Thyroid gland (tissue), 4 donors: ENCODE measurements around the gene GDNF. TPM values are rescaled to one million over a fixed set of nuclear protein-coding genes. Genes with fewer than 3 reads are reported as not detected.

ENCODE experiments used
- DNase-seq, 2 donors: peaks; one replicate each; pipeline ENCODE4 v3.0.0-alpha.2; 2019
- H3K27ac ChIP-seq, 3 donors: fragments of 200-600 bp; sonication (generic); 1 replicate in 2 of 3; 2 replicates in 1 of 3; pipeline ENCODE4 v1.5.1; 2016 to 2019; ENCODE audit warnings: mild to moderate bottlenecking in 1 of 3, moderate library complexity in 1 of 3
- H3K27me3 ChIP-seq: fragments of 200-600 bp; sonication (generic); one replicate; pipeline ENCODE4 v1.5.1; 2019
- H3K36me3 ChIP-seq, 2 donors: fragments of 200-600 bp; sonication (generic); one replicate each; pipeline ENCODE4 v1.5.1; 2016 to 2019
- H3K4me1 ChIP-seq, 2 donors: fragments of 200-600 bp; sonication (generic); one replicate each; pipeline ENCODE4 v1.5.1; 2017 to 2019
- H3K4me3 ChIP-seq, 3 donors: fragments of 200-600 bp; sonication (generic); replicated peaks in 1 of 3; 1 replicate in 2 of 3; 2 replicates in 1 of 3; pipeline ENCODE4 v1.5.1; 2016; ENCODE audit warnings: mild to moderate bottlenecking in 1 of 3
- H3K9me3 ChIP-seq: fragments of 200-600 bp; sonication (generic); one replicate; pipeline ENCODE4 v1.5.1; 2017
- POLR2A ChIP-seq, 2 donors: fragments of 450-650 bp; IDR thresholded peaks; one replicate each; pipeline ENCODE4 v1.6.1; 2017; ENCODE audit warnings: antibody characterized with exemption in 2 of 2, mild to moderate bottlenecking in 2 of 2, moderate library complexity in 1 of 2
- WGBS, 2 donors: methylation state at CpG; one replicate each; pipeline ENCODE4 v1.1.5; 2017; 5-methylcytosine and 5-hydroxymethylcytosine counted together
- intact Hi-C: fragments of 100-400 bp; cut with DNase I; formaldehyde crosslinking; loops from one replicate; pipeline ENCODE4 v1.15.1; 2023
- total RNA-seq, 4 donors: library from RNA; depleted of rRNA; stranded (reverse); fragments of >200 nt; gene quantifications; one replicate each; pipeline ENCODE4 v1.2.3, GENCODE V29; 2016
- TF ChIP-seq, protein P1 (sequence below), 6 experiments: fragments of 200-600 bp in 3 of 6; fragments of 450-650 bp in 3 of 6; sonication (generic) in 3 of 6; IDR thresholded peaks; one replicate each; pipeline ENCODE4 v1.5.1; 2016 to 2019; ENCODE audit warnings: antibody characterized with exemption in 6 of 6, mild to moderate bottlenecking in 2 of 6, inconsistent platforms in 1 of 6, moderate library complexity in 1 of 6

The GDNF gene
- total RNA-seq, 4 donors from 2014 or later = not detected

- Histone ChIP-seq H3K9me3 (no peaks in the 10 kb centered on the region), H3K4me1 (no peaks in the 10 kb centered on the region), H3K27ac (no peak overlapping the region), H3K4me3 (no peak overlapping the region), H3K27me3 (no peaks in the 10 kb centered on the region), H3K36me3 (no peaks in the 10 kb centered on the region)
- intact Hi-C loops = no loop called here
- DNase-seq = no peak
- no peak for TF ChIP-seq POLR2A (IDR thresholded peaks at IDR 0.05)
- TF ChIP-seq, protein P1, sequence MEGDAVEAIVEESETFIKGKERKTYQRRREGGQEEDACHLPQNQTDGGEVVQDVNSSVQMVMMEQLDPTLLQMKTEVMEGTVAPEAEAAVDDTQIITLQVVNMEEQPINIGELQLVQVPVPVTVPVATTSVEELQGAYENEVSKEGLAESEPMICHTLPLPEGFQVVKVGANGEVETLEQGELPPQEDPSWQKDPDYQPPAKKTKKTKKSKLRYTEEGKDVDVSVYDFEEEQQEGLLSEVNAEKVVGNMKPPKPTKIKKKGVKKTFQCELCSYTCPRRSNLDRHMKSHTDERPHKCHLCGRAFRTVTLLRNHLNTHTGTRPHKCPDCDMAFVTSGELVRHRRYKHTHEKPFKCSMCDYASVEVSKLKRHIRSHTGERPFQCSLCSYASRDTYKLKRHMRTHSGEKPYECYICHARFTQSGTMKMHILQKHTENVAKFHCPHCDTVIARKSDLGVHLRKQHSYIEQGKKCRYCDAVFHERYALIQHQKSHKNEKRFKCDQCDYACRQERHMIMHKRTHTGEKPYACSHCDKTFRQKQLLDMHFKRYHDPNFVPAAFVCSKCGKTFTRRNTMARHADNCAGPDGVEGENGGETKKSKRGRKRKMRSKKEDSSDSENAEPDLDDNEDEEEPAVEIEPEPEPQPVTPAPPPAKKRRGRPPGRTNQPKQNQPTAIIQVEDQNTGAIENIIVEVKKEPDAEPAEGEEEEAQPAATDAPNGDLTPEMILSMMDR (IDR thresholded peaks at IDR 0.05) = no peak
- WGBS, 2 donors = 39 to 54% methylated on average over 3 of the region's 3 CpGs
Measured at GRCh38 chr5:37847978-37848425, 8.2 kb upstream of the GDNF start.

DNA sequence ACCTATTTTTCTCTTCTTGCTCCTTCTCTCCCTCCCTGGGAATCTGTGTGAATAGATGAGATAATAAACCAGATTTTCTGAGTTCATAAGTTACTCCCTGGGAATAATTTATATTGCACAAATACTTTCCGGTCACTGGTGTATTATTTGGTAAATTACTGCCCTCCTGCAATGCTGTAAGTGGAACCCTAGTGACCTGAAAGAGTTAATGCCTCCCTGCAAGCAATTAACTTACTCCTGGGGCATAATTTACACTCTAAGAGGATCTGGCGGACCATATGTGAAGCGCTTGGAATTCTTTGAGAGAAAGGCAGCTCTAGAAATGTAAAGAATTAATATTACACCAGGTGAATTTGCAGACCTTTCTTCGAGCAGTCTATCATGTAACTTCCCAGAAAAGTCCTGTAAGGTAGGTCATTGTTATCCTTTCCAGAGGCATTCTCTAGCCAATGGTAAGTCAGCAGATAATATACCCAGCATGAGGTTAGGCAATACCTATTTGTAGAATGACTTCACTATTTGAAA, 7.0 kb upstream of the GDNF start:
- Histone ChIP-seq H3K4me1 (no peaks in the 10 kb centered on the region), H3K27me3 (no peaks in the 10 kb centered on the region), H3K4me3 (no peak overlapping the region), H3K36me3 (no peaks in the 10 kb centered on the region), H3K27ac (no peak overlapping the region), H3K9me3 (no peaks in the 10 kb centered on the region)
- 76 to 84% methylated on average over 4 of the region's 4 CpGs for WGBS, 2 donors
- TF ChIP-seq, protein P1 (IDR thresholded peaks at IDR 0.05) = no peak
- no peak for TF ChIP-seq POLR2A (IDR thresholded peaks at IDR 0.05)
- intact Hi-C loops = no loop called here
- no peak for DNase-seq

DNA sequence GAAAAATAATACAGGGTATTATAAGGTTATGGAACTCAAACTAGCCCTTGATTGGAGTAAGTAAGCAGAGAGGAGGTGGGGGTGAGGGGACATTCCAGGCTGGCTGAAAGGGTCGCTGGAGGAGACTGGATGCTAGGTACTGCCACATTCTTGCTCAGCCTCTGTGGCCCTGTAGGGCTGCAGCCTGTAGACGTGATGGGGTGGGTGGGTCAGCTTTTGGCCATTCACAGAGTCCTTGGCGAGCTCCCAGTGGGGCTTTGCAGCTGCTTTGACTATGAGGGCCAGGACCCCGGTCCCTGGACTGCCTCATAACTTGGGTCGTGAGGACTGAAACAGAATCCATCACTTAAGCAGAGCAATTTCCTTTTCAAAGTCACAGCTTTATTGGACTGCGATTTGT, 4.2 kb upstream of the GDNF start:
- 35 to 42% methylated on average over 6 of the region's 6 CpGs for WGBS, 2 donors
- Histone ChIP-seq H3K4me3 (no peak overlapping the region), H3K9me3 (no peaks in the 10 kb centered on the region), H3K27me3 (peaks cover 21% of the 10 kb centered on the region), H3K4me1 (peaks cover 13 to 17% of the 10 kb centered on the region in 2 donors), H3K36me3 (no peaks in the 10 kb centered on the region), H3K27ac (no peak overlapping the region)
- no peak for DNase-seq
- intact Hi-C loops = no loop called here
- TF ChIP-seq POLR2A (IDR thresholded peaks at IDR 0.05) = no peak
- TF ChIP-seq, protein P1 (IDR thresholded peaks at IDR 0.05) = no peak

- Histone ChIP-seq H3K4me1 (peaks cover 29 to 30% of the 10 kb centered on the region in 2 donors), H3K9me3 (no peaks in the 10 kb centered on the region), H3K27me3 (peaks cover 32% of the 10 kb centered on the region), H3K27ac (no peak overlapping the region), H3K36me3 (no peaks in the 10 kb centered on the region), H3K4me3 (no peak overlapping the region)
- DNase-seq = no peak
- 68 to 74% methylated on average over 10 of the region's 10 CpGs for WGBS, 2 donors
- TF ChIP-seq, protein P1 (IDR thresholded peaks at IDR 0.05) = no peak
- TF ChIP-seq POLR2A (IDR thresholded peaks at IDR 0.05) = no peak
- intact Hi-C loops = no loop called here
Measured at GRCh38 chr5:37842048-37842447, 2.2 kb upstream of the GDNF start.

DNA sequence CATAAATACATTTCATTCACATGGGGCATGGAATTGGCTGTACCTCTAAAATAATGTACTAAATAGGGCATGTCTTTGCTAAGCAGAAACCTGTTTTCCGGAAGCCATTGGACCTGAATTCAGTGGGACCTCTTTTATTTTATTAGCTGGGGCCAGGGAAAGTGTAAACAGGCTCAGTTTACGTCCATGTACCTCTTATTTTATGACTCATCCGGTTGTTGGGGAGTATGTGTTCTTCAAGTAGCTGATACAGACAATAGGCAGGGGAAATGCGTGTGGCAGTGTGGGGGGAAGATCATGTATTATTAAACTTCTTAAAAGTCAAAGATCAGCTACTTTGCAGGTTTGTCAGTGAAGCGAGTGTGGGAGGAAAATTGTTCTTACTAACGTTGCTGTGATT, 1.4 kb upstream of the GDNF start:
- Histone ChIP-seq H3K4me1 (peaks cover 37% of the 10 kb centered on the region in 2 donors), H3K4me3 (no peak overlapping the region), H3K27ac (no peak overlapping the region), H3K36me3 (no peaks in the 10 kb centered on the region), H3K27me3 (peaks cover 32% of the 10 kb centered on the region), H3K9me3 (no peaks in the 10 kb centered on the region)
- intact Hi-C loops = no loop called here
- no peak for DNase-seq
- WGBS, 2 donors = 66 to 68% methylated on average over 6 of the region's 6 CpGs
- TF ChIP-seq, protein P1 (IDR thresholded peaks at IDR 0.05) = no peak
- TF ChIP-seq POLR2A (IDR thresholded peaks at IDR 0.05) = no peak
